PC-9 (cell line): Measurements from ENCODE around the gene IRF8. TPM values are rescaled to one million over a fixed set of nuclear protein-coding genes. Genes with fewer than 3 reads are reported as not detected.

Source experiments
- BruUV-seq: library from RNA; stranded (reverse); fragments of 400-500 nt; replicated peaks from 2 replicates; lab custom pipeline; 2021; lab: Mats Ljungman, UMichigan
- CTCF ChIA-PET: fragments of 300-600 bp; sonication (Branson Sonifier 250); formaldehyde crosslinking; loops from one replicate; lab custom pipeline; 2022; ENCODE audit warnings: antibody characterized with exemption; lab: Charles Lee
- POLR2A ChIA-PET: fragments of 300-600 bp; sonication (Branson Sonifier 250); formaldehyde crosslinking; loops from one replicate; lab custom pipeline; 2022; ENCODE audit warnings: antibody characterized with exemption; ENCODE audit not compliant: unreplicated experiment; lab: Charles Lee
- DNase-seq, 2 experiments: peaks; one replicate each; pipeline versions ENCODE4 v3.0.0 to v3.0.0-alpha.2; 2015 to 2022; ENCODE audit warnings: mixed read lengths in 1 of 2
- H2AFZ ChIP-seq: fragments of 200-600 bp; sonication (generic); 2 replicates; pipeline ENCODE4 v1.8.1; 2017; ENCODE audit warnings: antibody characterized with exemption
- H3F3A ChIP-seq: fragments of 200-600 bp; sonication (generic); 2 replicates; pipeline ENCODE4 v1.8.1; 2017; ENCODE audit warnings: antibody characterized with exemption, mild to moderate bottlenecking, low read depth; ENCODE audit not compliant: insufficient read depth
- H3K27ac ChIP-seq: fragments of 200-600 bp; sonication (generic); 2 replicates; pipeline ENCODE4 v1.6.1; 2016; ENCODE audit warnings: mixed run types
- H3K27me3 ChIP-seq: fragments of 200-600 bp; sonication (generic); 2 replicates; pipeline ENCODE4 v1.6.1; 2016; ENCODE audit warnings: low read depth, mixed run types; ENCODE audit not compliant: insufficient read depth
- H3K36me3 ChIP-seq: fragments of 200-600 bp; sonication (generic); 2 replicates; pipeline ENCODE4 v1.6.1; 2016; ENCODE audit warnings: low read depth, mixed run types
- H3K4me1 ChIP-seq: fragments of 200-600 bp; sonication (generic); replicated peaks from 2 replicates; pipeline ENCODE4 v1.6.1; 2016; ENCODE audit warnings: mixed run types; ENCODE audit not compliant: insufficient read depth
- H3K4me2 ChIP-seq: fragments of 200-600 bp; sonication (generic); 2 replicates; pipeline ENCODE4 v1.6.1; 2017; ENCODE audit warnings: mixed run types
- H3K4me3 ChIP-seq: fragments of 200-600 bp; sonication (generic); 2 replicates; pipeline ENCODE4 v1.6.1; 2016; ENCODE audit warnings: mixed run types
- H3K79me2 ChIP-seq: fragments of 200-600 bp; sonication (generic); 2 replicates; pipeline ENCODE4 v1.6.1; 2017; ENCODE audit warnings: low read depth, mixed run types
- H3K9me2 ChIP-seq: fragments of 200-600 bp; sonication (generic); 2 replicates; pipeline ENCODE4 v1.8.1; 2017; ENCODE audit warnings: mild to moderate bottlenecking; ENCODE audit not compliant: insufficient read depth
- H3K9me3 ChIP-seq: fragments of 200-600 bp; sonication (generic); 2 replicates; pipeline ENCODE4 v1.8.1; 2016; ENCODE audit warnings: low read depth; ENCODE audit not compliant: insufficient read depth
- H4K20me1 ChIP-seq: fragments of 200-600 bp; sonication (generic); 2 replicates; pipeline ENCODE4 v1.8.1; 2017; ENCODE audit not compliant: insufficient read depth
- EZH2 ChIP-seq: fragments of 200-600 bp; sonication (generic); IDR thresholded peaks from 2 replicates; pipeline ENCODE4 v1.8.0; 2017; ENCODE audit warnings: antibody characterized with exemption, low read depth
- intact Hi-C: fragments of 100-400 bp; cut with micrococcal nuclease; formaldehyde crosslinking; loops from one replicate; pipeline ENCODE4 v1.10.0; 2022; ENCODE audit not compliant: unreplicated experiment
- total RNA-seq: library from RNA; stranded (reverse); gene quantifications from 2 replicates; pipeline ENCODE4 v1.2.3, GENCODE V29; 2021
- TF ChIP-seq, protein P1 (sequence below): fragments of 200-600 bp; sonication (generic); conservative IDR thresholded peaks from 2 replicates; pipeline ENCODE4 v1.6.1; 2017; ENCODE audit warnings: mixed run types, antibody characterized with exemption, mild to moderate bottlenecking, moderate library complexity

Gene IRF8
- total RNA-seq, 1 experiment from 2014 or later = not detected

DNA sequence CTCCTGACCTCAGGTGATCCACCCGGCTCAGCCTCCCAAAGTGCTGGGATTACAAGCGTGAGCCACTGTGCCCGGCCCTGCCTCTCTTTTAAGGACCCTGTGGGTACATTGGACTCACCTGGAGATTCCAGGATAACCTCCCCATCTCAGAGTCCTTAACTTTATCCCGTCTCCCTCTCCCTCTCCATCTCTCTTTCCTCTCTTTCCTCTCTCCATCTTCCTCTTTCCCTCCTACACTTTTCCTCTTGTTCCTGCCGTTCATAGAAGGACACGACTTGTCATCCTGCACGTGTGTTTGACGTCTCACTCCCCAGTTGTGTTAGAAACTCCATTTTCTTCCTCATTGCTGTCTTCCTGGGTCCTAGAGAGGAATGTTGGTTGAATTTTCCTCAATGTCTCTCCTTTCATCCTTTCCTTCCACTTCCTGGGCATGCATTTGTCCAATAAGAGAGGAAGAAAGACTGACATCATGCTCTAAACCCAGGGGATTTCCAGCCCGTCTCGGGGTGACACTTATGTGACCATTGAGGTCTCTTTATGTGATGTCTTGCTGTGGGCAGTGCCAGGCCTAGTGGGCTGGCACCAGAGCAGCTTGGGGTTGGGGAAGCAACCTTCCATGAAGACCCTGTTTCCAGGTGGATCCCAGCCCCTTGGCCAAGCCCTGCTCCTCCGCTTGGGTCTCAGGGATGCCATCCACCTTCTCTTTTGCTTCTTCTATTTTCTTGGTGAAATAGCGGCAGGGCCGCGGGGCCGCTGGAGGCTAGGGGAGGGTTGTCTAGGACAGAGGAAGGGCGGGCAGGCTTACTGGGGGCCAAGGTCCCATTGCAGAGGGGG, 39.8 kb upstream of the IRF8 start:
- Histone ChIP-seq H3K4me3 (no peak overlapping the region), H3K4me2 (no peak overlapping the region), H3K9me3 (no peaks in the 10 kb centered on the region; the same call in 1 of the 2 replicates), H3K27ac (no peak overlapping the region), H3K9me2 (no peaks in the 10 kb centered on the region), H3K4me1 (no peaks in the 10 kb centered on the region), H3K36me3 (no peaks in the 10 kb centered on the region), H3K79me2 (no peaks in the 10 kb centered on the region), H2AFZ (no peak overlapping the region), H4K20me1 (no peaks in the 10 kb centered on the region), H3F3A (no peaks in the 10 kb centered on the region), H3K27me3 (peaks cover 94% of the 10 kb centered on the region)
- POLR2A ChIA-PET = no interaction called here
- no TSS peak for BruUV-seq
- CTCF ChIA-PET = no interaction called here
- TF ChIP-seq, protein P1, sequence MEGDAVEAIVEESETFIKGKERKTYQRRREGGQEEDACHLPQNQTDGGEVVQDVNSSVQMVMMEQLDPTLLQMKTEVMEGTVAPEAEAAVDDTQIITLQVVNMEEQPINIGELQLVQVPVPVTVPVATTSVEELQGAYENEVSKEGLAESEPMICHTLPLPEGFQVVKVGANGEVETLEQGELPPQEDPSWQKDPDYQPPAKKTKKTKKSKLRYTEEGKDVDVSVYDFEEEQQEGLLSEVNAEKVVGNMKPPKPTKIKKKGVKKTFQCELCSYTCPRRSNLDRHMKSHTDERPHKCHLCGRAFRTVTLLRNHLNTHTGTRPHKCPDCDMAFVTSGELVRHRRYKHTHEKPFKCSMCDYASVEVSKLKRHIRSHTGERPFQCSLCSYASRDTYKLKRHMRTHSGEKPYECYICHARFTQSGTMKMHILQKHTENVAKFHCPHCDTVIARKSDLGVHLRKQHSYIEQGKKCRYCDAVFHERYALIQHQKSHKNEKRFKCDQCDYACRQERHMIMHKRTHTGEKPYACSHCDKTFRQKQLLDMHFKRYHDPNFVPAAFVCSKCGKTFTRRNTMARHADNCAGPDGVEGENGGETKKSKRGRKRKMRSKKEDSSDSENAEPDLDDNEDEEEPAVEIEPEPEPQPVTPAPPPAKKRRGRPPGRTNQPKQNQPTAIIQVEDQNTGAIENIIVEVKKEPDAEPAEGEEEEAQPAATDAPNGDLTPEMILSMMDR = no peak
- TF ChIP-seq EZH2 = no peak
- no peak for DNase-seq
- intact Hi-C loops = no loop called here

DNA sequence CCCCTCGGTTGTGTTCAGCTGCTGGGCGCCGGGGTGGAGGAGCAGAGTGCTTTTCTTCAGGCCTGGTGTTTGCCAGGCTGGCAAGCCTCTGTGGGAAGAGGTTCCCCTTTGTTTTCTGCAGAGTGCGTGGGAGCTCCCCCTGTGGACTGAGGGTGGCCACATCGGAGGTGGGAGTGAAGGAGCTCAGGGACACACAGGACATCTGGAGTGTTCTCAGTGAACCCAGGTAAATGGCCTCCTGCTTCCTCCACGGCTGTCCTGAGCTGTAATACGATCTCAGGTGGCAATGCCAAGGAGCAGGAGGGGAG, 39.2 kb upstream of the IRF8 start:
- CTCF ChIA-PET = no interaction called here
- H4K20me1 ChIP-seq = no peaks in the 10 kb centered on the region
- H3K27ac ChIP-seq = no peak overlapping the region
- TF ChIP-seq EZH2 = no peak
- TF ChIP-seq, protein P1 = no peak
- no peaks in the 10 kb centered on the region for H3F3A ChIP-seq
- H3K9me2 ChIP-seq = no peaks in the 10 kb centered on the region
- POLR2A ChIA-PET = no interaction called here
- H3K4me1 ChIP-seq = no peaks in the 10 kb centered on the region
- H3K27me3 ChIP-seq = peaks cover 93% of the 10 kb centered on the region
- H3K79me2 ChIP-seq = no peaks in the 10 kb centered on the region
- H2AFZ ChIP-seq = no peak overlapping the region
- no peak overlapping the region for H3K4me2 ChIP-seq
- H3K4me3 ChIP-seq = no peak overlapping the region
- no TSS peak for BruUV-seq
- DNase-seq = no peak
- H3K9me3 ChIP-seq = no peaks in the 10 kb centered on the region; the same call in 1 of the 2 replicates
- intact Hi-C loops = no loop called here
- no peaks in the 10 kb centered on the region for H3K36me3 ChIP-seq

DNA sequence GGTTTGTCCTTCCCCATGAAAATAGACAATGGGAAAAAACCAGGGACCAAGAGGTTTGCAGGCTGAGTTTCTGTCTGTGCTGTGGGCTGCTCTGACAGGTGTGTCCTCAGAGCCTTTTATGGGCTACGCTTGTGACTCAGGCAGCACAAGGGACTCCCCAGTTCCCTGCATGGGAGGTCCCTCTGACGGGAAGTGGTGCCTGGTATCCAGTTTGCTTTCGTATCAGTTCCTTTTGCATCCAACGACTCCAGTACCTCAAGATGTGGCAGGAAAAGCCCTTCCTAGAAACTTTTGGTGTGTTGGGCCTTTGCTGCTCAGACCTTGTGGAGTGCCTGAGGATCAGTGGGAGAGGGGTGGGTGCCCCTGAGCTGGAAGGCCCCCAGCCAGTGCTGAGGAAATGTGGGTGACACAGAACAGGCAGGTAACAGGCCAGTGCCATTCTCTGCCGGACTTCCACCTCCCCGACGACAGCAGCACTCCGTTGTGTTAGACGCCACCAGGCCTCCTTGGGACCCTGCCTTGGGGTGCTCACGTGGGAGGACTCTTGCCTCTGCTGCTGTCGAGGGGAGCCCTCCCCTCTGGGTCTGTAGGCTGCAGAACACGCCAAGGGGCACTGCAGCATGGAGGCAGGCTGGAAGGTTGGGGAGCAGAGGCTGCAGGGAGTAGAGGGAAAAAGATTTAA, 38.4 kb upstream of the IRF8 start:
- H3K4me2 ChIP-seq = no peak overlapping the region
- no peaks in the 10 kb centered on the region; the same call in 1 of the 2 replicates for H3K9me3 ChIP-seq
- no peak overlapping the region for H2AFZ ChIP-seq
- H4K20me1 ChIP-seq = no peaks in the 10 kb centered on the region
- no peaks in the 10 kb centered on the region for H3F3A ChIP-seq
- DNase-seq = no peak
- ChIA-PET CTCF (no interaction called here), POLR2A (no interaction called here)
- no peaks in the 10 kb centered on the region for H3K4me1 ChIP-seq
- H3K27ac ChIP-seq = no peak overlapping the region
- BruUV-seq = no TSS peak
- no peaks in the 10 kb centered on the region for H3K79me2 ChIP-seq
- TF ChIP-seq, protein P1 = no peak
- TF ChIP-seq EZH2 = no peak
- intact Hi-C loops = no loop called here
- no peaks in the 10 kb centered on the region for H3K36me3 ChIP-seq
- no peaks in the 10 kb centered on the region for H3K9me2 ChIP-seq
- peaks cover 94% of the 10 kb centered on the region for H3K27me3 ChIP-seq
- no peak overlapping the region for H3K4me3 ChIP-seq
